BJ (cell line): ENCODE measurements around the gene C11orf86. TPM values are rescaled to one million over a fixed set of nuclear protein-coding genes. Genes with fewer than 3 reads are reported as not detected.
A peak's percentile ranks its signal among the peaks of the same experiment; 100 is the strongest.

ENCODE experiments used
- CTCF ChIA-PET: fragments of 350-600 bp; formaldehyde crosslinking; extraction: SDS; loops from one replicate; lab custom pipeline; 2021; ENCODE audit warnings: antibody characterized with exemption, inconsistent platforms; lab: Yijun Ruan, JAX
- POLR2A ChIA-PET: fragments of 300-600 bp; sonication (Branson Sonifier 250); formaldehyde crosslinking; extraction: SDS; loops from one replicate; lab custom pipeline; 2021; ENCODE audit warnings: antibody characterized with exemption; lab: Charles Lee
- DNase-seq: peaks from one replicate; pipeline ENCODE4 v3.0.0-alpha.2; 2011; ENCODE audit warnings: low read depth
- H3K27me3 ChIP-seq: 2 replicates; pipeline ENCODE4 v1.6.0; 2011; ENCODE audit warnings: low read length; ENCODE audit not compliant: control insufficient read depth, insufficient read depth
- H3K36me3 ChIP-seq: 2 replicates; pipeline ENCODE4 v1.5.1; 2011; ENCODE audit warnings: low read length; ENCODE audit not compliant: control insufficient read depth, insufficient read depth
- H3K4me3 ChIP-seq: 2 replicates; pipeline ENCODE4 v1.5.1; 2011; ENCODE audit warnings: low read depth, mild to moderate bottlenecking, control low read depth, low read length
- CTCF ChIP-seq: IDR thresholded peaks from 2 replicates; pipeline ENCODE4 v1.5.1; 2011; ENCODE audit warnings: low read depth, mild to moderate bottlenecking, control low read depth, inconsistent platforms, low read length, moderate library complexity; ENCODE audit not compliant: insufficient read depth
- polyA plus RNA-seq: library from polyadenylated mRNA; depleted of rRNA; stranded (reverse); fragments of >200 nt; gene quantifications from 2 replicates; pipeline ENCODE4 v1.2.3, GENCODE V29; 2011

Gene C11orf86
- polyA plus RNA-seq, 1 experiment: 0.15 TPM

GRCh38 chr11:66951927-66952337, 23.2 kb upstream of the C11orf86 start:
- ChIA-PET POLR2A (no interaction called here), CTCF (interaction anchor here (0.6 to 0.7 kb wide), 2 partner anchors 20 to 139 kb away, joined by 3 to 4 read pairs; no protein-coding TSS in a partner anchor)
- no peak for TF ChIP-seq CTCF
- H3K36me3 ChIP-seq: no peaks in the 10 kb centered on the region; the same call in 1 of the 2 replicates
- H3K4me3 ChIP-seq: no peak overlapping the region
- H3K27me3 ChIP-seq: no peaks in the 10 kb centered on the region
- no peak for DNase-seq

GRCh38 chr11:66953081-66953833, 21.8 kb upstream of the C11orf86 start:
- TF ChIP-seq CTCF: no peak

DNA sequence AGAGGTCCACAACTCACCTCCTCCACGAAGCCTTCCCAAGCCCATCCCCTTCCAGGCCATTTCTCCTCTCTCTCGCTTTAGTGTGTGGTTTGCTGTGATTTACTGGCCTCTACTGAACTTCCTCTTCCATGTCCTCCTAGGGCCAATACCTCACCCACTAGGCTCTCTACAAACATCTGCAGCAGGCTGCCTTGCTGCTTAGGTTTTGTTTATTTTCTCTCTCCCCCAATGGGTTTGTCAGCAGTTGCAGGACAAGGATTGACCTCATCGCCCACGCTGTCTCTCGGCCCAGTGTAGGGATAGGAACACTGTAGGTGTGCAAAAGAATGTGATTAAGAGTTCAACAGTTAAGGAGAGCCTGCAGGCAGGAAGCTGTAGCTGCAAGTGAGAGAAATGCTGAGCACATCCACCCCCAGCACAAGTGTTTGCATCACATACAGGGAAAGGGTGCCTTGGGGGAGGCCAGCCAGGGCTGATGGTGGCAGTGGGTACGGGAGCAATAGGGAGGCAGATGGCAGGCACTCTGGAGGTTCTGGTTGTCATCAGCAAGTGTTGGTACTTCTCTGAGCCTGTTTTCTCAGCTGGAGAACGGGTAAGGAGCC, 18.3 kb upstream of the C11orf86 start:
- CTCF ChIA-PET: interaction anchor here (0.6 to 1.3 kb wide), 4 partner anchors 19 to 626 kb away, joined by 3 to 4 read pairs (median 3); no protein-coding TSS in a partner anchor
- no peak for DNase-seq
- POLR2A ChIA-PET: no interaction called here

More at GRCh38 chr11:66953081-66953833, 21.8 kb upstream of the C11orf86 start:
- Histone ChIP-seq H3K27me3 (no peaks in the 10 kb centered on the region), H3K4me3 (no peak overlapping the region), H3K36me3 (no peaks in the 10 kb centered on the region; the same call in 1 of the 2 replicates)
- CTCF ChIA-PET: no interaction called here
- DNase-seq: no peak
- POLR2A ChIA-PET: no interaction called here

DNA sequence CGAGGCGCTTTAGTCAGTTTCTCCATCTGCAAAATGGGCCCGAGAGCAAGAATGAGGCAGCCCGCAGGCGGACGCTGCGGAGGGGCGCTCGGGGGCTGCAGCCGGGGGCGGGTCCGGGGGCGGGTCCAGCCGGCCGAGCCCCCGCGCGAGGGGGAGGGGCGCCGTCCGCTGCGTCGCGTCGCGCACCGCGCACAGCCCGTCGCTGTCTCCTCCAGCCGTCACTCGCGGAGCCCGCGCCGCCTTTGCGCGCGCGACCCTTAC, 17.2 kb upstream of the C11orf86 start:
- H3K36me3 ChIP-seq: no peaks in the 10 kb centered on the region
- peak overlapping the region; percentile 84 for H3K4me3 ChIP-seq
- CTCF ChIA-PET: no interaction called here
- POLR2A ChIA-PET: no interaction called here
- H3K27me3 ChIP-seq: no peaks in the 10 kb centered on the region
- DNase-seq: no peak
- no peak for TF ChIP-seq CTCF

More for the DNA sequence above, 18.3 kb upstream of the C11orf86 start:
- peak; percentile 46 for TF ChIP-seq CTCF
- no peak overlapping the region for H3K4me3 ChIP-seq
- H3K27me3 ChIP-seq: no peaks in the 10 kb centered on the region
- H3K36me3 ChIP-seq: no peaks in the 10 kb centered on the region

DNA sequence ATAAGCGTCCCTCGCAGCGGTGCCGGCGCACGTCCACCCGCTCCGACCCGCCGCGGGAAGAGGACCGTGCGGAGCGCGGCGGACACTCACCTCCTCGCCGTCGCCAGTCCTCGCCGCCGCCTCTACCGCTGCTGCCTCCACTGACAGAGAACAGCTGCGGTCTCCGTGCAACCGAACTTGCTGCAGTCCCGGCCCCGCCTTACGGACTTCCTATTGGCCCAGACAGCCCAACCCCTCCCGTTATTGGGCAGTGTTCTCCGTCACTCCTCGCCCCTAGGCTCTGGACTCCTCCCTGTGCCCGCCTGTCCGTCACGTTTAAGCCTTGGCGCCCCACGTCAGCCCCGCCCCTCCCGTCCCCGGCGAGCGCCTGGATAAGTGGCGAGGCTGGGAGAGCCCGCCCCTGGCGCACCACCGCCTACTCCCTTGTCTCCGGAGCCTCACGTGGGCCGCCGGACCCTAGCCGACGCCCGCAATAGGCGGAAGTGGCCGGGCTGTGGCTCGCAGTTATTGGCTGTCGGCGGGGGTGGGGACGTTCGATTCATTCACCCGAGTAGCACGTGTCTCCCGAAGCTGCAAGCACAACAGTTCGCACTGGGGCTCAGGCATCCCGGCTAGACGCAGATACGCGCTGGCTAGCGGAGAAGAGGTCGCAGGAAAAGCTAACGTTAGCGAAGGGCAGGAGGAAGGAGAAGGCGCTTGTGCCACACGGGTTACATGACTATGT, 16.7 kb upstream of the C11orf86 start, which contains the start of gene PC:
Gene PC, minus strand, starts transcription at position 152 of the 724 bp plus-strand sequence. CDS start 86,224 bp downstream, outside the sequence.
- Histone ChIP-seq H3K36me3 (no peaks in the 10 kb centered on the region), H3K27me3 (no peaks in the 10 kb centered on the region), H3K4me3 (peak within 1 kb of the TSS; percentile 84)
- no peak for TF ChIP-seq CTCF
- DNase-seq: peak; percentile 98
- CTCF ChIA-PET: interaction anchor here (1.6 kb wide), 1 partner anchor 18 kb away, joined by 6 read pairs; no protein-coding TSS in a partner anchor
- POLR2A ChIA-PET: interaction anchor here (0.6 kb wide), 1 partner anchor 160 kb away, joined by 4 read pairs; the partner anchor contains the start of gene KDM2A
